BLaER1 (cell line): ENCODE results near the gene KIF26B.

Experiments used
- H3K27ac ChIP-seq: shearing (Covaris generic); formaldehyde crosslinking; 2 replicates; pipeline ENCODE4 v1.8.1; 2022
- H3K27me3 ChIP-seq: shearing (Covaris generic); formaldehyde crosslinking; 2 replicates; pipeline ENCODE4 v1.8.1; 2022
- H3K36me3 ChIP-seq: shearing (Covaris generic); formaldehyde crosslinking; 2 replicates; pipeline ENCODE4 v1.8.1; 2022
- H3K4me1 ChIP-seq: shearing (Covaris generic); formaldehyde crosslinking; 2 replicates; pipeline ENCODE4 v1.8.1; 2022
- H3K4me2 ChIP-seq: shearing (Covaris generic); formaldehyde crosslinking; 2 replicates; pipeline ENCODE4 v1.8.1; 2022
- H3K4me3 ChIP-seq: shearing (Covaris generic); formaldehyde crosslinking; 2 replicates; pipeline ENCODE4 v1.8.1; 2022
- H3K9ac ChIP-seq: shearing (Covaris generic); formaldehyde crosslinking; 2 replicates; pipeline ENCODE4 v1.8.1; 2022
- H3K9me3 ChIP-seq: shearing (Covaris generic); formaldehyde crosslinking; 2 replicates; pipeline ENCODE4 v1.8.1; 2022
- H4K20me1 ChIP-seq: shearing (Covaris generic); formaldehyde crosslinking; 2 replicates; pipeline ENCODE4 v1.8.1; 2022
- Cebpa-rat ChIP-seq: shearing (Covaris generic); IDR thresholded peaks from 2 replicates; pipeline ENCODE4 v1.8.1; 2022

Gene KIF26B

GRCh38 chr1:245283001-245283400 lies 128.2 kb downstream of the KIF26B start:
- H3K27ac ChIP-seq = no peak overlapping the region
- H3K36me3 ChIP-seq = no peaks in the 10 kb centered on the region
- no peaks in the 10 kb centered on the region for H4K20me1 ChIP-seq
- H3K4me1 ChIP-seq = no peaks in the 10 kb centered on the region
- no peak overlapping the region for H3K4me2 ChIP-seq
- H3K9me3 ChIP-seq = peaks cover 11% of the 10 kb centered on the region
- no peak overlapping the region for H3K4me3 ChIP-seq
- TF ChIP-seq Cebpa-rat = no peak
- H3K27me3 ChIP-seq = no peaks in the 10 kb centered on the region
- H3K9ac ChIP-seq = no peak overlapping the region

- Histone ChIP-seq H3K36me3 (no peaks in the 10 kb centered on the region), H3K4me3 (no peak overlapping the region), H3K9me3 (peaks cover 11% of the 10 kb centered on the region), H4K20me1 (no peaks in the 10 kb centered on the region), H3K4me1 (no peaks in the 10 kb centered on the region), H3K27me3 (no peaks in the 10 kb centered on the region), H3K4me2 (no peak overlapping the region), H3K27ac (no peak overlapping the region), H3K9ac (no peak overlapping the region)
- TF ChIP-seq Cebpa-rat = no peak
These were observed 130.4 kb downstream of the KIF26B start for GRCh38 chr1:245285168-245285567.

GRCh38 chr1:245288796-245289195 lies 134.0 kb downstream of the KIF26B start:
- no peak overlapping the region for H3K4me3 ChIP-seq

GRCh38 chr1:245290836-245291235 lies 136.1 kb downstream of the KIF26B start:
- H3K9ac ChIP-seq = no peak overlapping the region
- no peak overlapping the region for H3K4me2 ChIP-seq
- no peak overlapping the region for H3K27ac ChIP-seq
- no peak for TF ChIP-seq Cebpa-rat
- no peaks in the 10 kb centered on the region for H3K36me3 ChIP-seq
- no peak overlapping the region for H3K4me3 ChIP-seq
- H4K20me1 ChIP-seq = no peaks in the 10 kb centered on the region
- H3K27me3 ChIP-seq = no peaks in the 10 kb centered on the region
- no peaks in the 10 kb centered on the region for H3K4me1 ChIP-seq
- no peaks in the 10 kb centered on the region for H3K9me3 ChIP-seq

More at GRCh38 chr1:245288796-245289195, 134.0 kb downstream of the KIF26B start:
- Histone ChIP-seq H3K9me3 (no peaks in the 10 kb centered on the region), H3K27me3 (no peaks in the 10 kb centered on the region), H3K36me3 (no peaks in the 10 kb centered on the region), H3K27ac (no peak overlapping the region), H3K4me2 (no peak overlapping the region), H3K9ac (no peak overlapping the region), H3K4me1 (no peaks in the 10 kb centered on the region), H4K20me1 (no peaks in the 10 kb centered on the region)
- no peak for TF ChIP-seq Cebpa-rat

- no peaks in the 10 kb centered on the region for H4K20me1 ChIP-seq
- H3K27ac ChIP-seq = no peak overlapping the region
- no peak overlapping the region for H3K4me3 ChIP-seq
- no peak overlapping the region for H3K9ac ChIP-seq
- TF ChIP-seq Cebpa-rat = no peak
- no peak overlapping the region for H3K4me2 ChIP-seq
- H3K9me3 ChIP-seq = no peaks in the 10 kb centered on the region
- H3K36me3 ChIP-seq = no peaks in the 10 kb centered on the region
- no peaks in the 10 kb centered on the region for H3K27me3 ChIP-seq
- no peaks in the 10 kb centered on the region for H3K4me1 ChIP-seq
These were observed 136.6 kb downstream of the KIF26B start for GRCh38 chr1:245291351-245291750.

- no peak for TF ChIP-seq Cebpa-rat
- Histone ChIP-seq H3K9me3 (no peaks in the 10 kb centered on the region), H3K4me3 (no peak overlapping the region), H3K4me2 (no peak overlapping the region), H3K4me1 (no peaks in the 10 kb centered on the region), H3K27me3 (no peaks in the 10 kb centered on the region), H3K36me3 (no peaks in the 10 kb centered on the region), H4K20me1 (no peaks in the 10 kb centered on the region), H3K27ac (no peak overlapping the region), H3K9ac (no peak overlapping the region)
These were observed 137.4 kb downstream of the KIF26B start for GRCh38 chr1:245292141-245292540.

GRCh38 chr1:245292553-245292952 lies 137.8 kb downstream of the KIF26B start:
- no peak overlapping the region for H3K9ac ChIP-seq
- no peaks in the 10 kb centered on the region for H3K36me3 ChIP-seq
- H4K20me1 ChIP-seq = no peaks in the 10 kb centered on the region
- no peaks in the 10 kb centered on the region for H3K27me3 ChIP-seq
- no peak overlapping the region for H3K4me3 ChIP-seq
- H3K4me1 ChIP-seq = no peaks in the 10 kb centered on the region
- no peak for TF ChIP-seq Cebpa-rat
- no peak overlapping the region for H3K27ac ChIP-seq
- no peaks in the 10 kb centered on the region for H3K9me3 ChIP-seq
- H3K4me2 ChIP-seq = no peak overlapping the region

- no peak overlapping the region for H3K4me3 ChIP-seq
- H3K4me2 ChIP-seq = no peak overlapping the region
- TF ChIP-seq Cebpa-rat = no peak
- H3K36me3 ChIP-seq = no peaks in the 10 kb centered on the region
- H3K9me3 ChIP-seq = no peaks in the 10 kb centered on the region
- no peaks in the 10 kb centered on the region for H4K20me1 ChIP-seq
- no peaks in the 10 kb centered on the region for H3K4me1 ChIP-seq
- no peak overlapping the region for H3K9ac ChIP-seq
- no peak overlapping the region for H3K27ac ChIP-seq
- H3K27me3 ChIP-seq = no peaks in the 10 kb centered on the region
These were observed 139.2 kb downstream of the KIF26B start for GRCh38 chr1:245294020-245294419.

- Histone ChIP-seq H3K36me3 (no peaks in the 10 kb centered on the region), H3K27ac (no peak overlapping the region), H3K4me2 (no peak overlapping the region), H3K4me1 (no peaks in the 10 kb centered on the region), H3K9me3 (no peaks in the 10 kb centered on the region), H3K4me3 (no peak overlapping the region), H4K20me1 (no peaks in the 10 kb centered on the region), H3K27me3 (no peaks in the 10 kb centered on the region), H3K9ac (no peak overlapping the region)
- no peak for TF ChIP-seq Cebpa-rat
These were observed 144.0 kb downstream of the KIF26B start for GRCh38 chr1:245298781-245299180.

GRCh38 chr1:245301162-245301580 lies 146.4 kb downstream of the KIF26B start:
- no peak for TF ChIP-seq Cebpa-rat
- H3K9ac ChIP-seq = no peak overlapping the region
- H3K4me1 ChIP-seq = no peaks in the 10 kb centered on the region
- H3K4me2 ChIP-seq = no peak overlapping the region
- H3K36me3 ChIP-seq = no peaks in the 10 kb centered on the region
- H3K4me3 ChIP-seq = no peak overlapping the region
- H4K20me1 ChIP-seq = no peaks in the 10 kb centered on the region
- no peaks in the 10 kb centered on the region for H3K27me3 ChIP-seq
- no peak overlapping the region for H3K27ac ChIP-seq
- no peaks in the 10 kb centered on the region for H3K9me3 ChIP-seq

GRCh38 chr1:245301921-245302320 lies 147.1 kb downstream of the KIF26B start:
- H3K4me3 ChIP-seq = no peak overlapping the region
- TF ChIP-seq Cebpa-rat = no peak
- no peak overlapping the region for H3K4me2 ChIP-seq
- H3K36me3 ChIP-seq = no peaks in the 10 kb centered on the region
- no peaks in the 10 kb centered on the region for H3K9me3 ChIP-seq
- no peak overlapping the region for H3K27ac ChIP-seq
- H3K4me1 ChIP-seq = no peaks in the 10 kb centered on the region
- no peak overlapping the region for H3K9ac ChIP-seq
- H3K27me3 ChIP-seq = no peaks in the 10 kb centered on the region
- no peaks in the 10 kb centered on the region for H4K20me1 ChIP-seq
